Left lung (tissue), 10 donors: Measurements from ENCODE around the gene PASK. TPM values are rescaled to one million over a fixed set of nuclear protein-coding genes. Genes with fewer than 3 reads are reported as not detected.

ENCODE experiments used
- ATAC-seq: fragments of 200-7000 bp; cut with Tn5 transposase; one replicate; pipeline ENCODE4 v1.9.1; 2020; ENCODE audit warnings: moderate library complexity
- DNase-seq, 4 donors: peaks; one replicate each; pipeline ENCODE4 v3.0.0-alpha.2; 2013 to 2020
- H3K27ac ChIP-seq, 2 donors: fragments of 200-600 bp; sonication (generic) in 1 of 2; one replicate each; pipeline versions ENCODE4 v1.5.0 to v1.8.0; 2020 to 2021
- H3K27me3 ChIP-seq, 2 donors: fragments of 200-600 bp; sonication (generic) in 1 of 2; one replicate each; pipeline versions ENCODE4 v1.5.0 to v1.8.0; 2020 to 2021
- H3K36me3 ChIP-seq, 2 donors: fragments of 200-600 bp; sonication (generic) in 1 of 2; one replicate each; pipeline versions ENCODE4 v1.5.0 to v1.8.0; 2020 to 2021
- H3K4me1 ChIP-seq, 2 donors: fragments of 200-600 bp; one replicate each; pipeline ENCODE4 v1.8.0; 2021
- H3K4me3 ChIP-seq, 2 donors: fragments of 200-600 bp; sonication (generic) in 1 of 2; one replicate each; pipeline versions ENCODE4 v1.5.0 to v1.8.0; 2020 to 2021; ENCODE audit warnings: mild to moderate bottlenecking in 1 of 2
- H3K9me3 ChIP-seq, 2 donors: fragments of 200-600 bp; sonication (generic) in 1 of 2; one replicate each; pipeline versions ENCODE4 v1.5.0 to v1.8.0; 2020 to 2021
- intact Hi-C, 2 donors: fragments of 100-400 bp; cut with DNase I; formaldehyde crosslinking; loops; one replicate each; pipeline versions ENCODE4 v1.11.2 to v1.14.2; 2022
- polyA plus RNA-seq, 6 donors: library from polyadenylated mRNA; unstranded; fragments of 120-200 nt; gene quantifications; one replicate each; pipeline ENCODE4 v1.2.1, GENCODE V29; 2013; ENCODE audit not compliant: insufficient read length in 6 of 6
- total RNA-seq, 2 donors: library from RNA; stranded (reverse); fragmentation: NEBNext Ultra II Directional; extraction: Animal tissue kit (Norgen Biotek cat#: 25700); gene quantifications; one replicate each; pipeline ENCODE4 v1.2.1, GENCODE V29; 2021
- TF ChIP-seq, protein P1 (sequence below), 2 donors: fragments of 200-600 bp; sonication (generic) in 1 of 2; IDR thresholded peaks; one replicate each; pipeline versions ENCODE4 v1.5.0 to v1.8.0; 2021; ENCODE audit warnings: antibody characterized with exemption in 2 of 2
- donor health status: DM: no; HTN: yes; CAD: no.
- donor health status: DM: no; HTN: no; CAD: no.

The PASK gene
- total and polyA plus RNA-seq, 8 donors: 12.7 to 24.8 (median 21.0) TPM

GRCh38 chr2:241185961-241186360 is 36.7 kb upstream of the PASK start:
- Histone ChIP-seq H3K4me3 (no peak overlapping the region), H3K27ac (no peak overlapping the region), H3K9me3 (no peaks in the 10 kb centered on the region), H3K36me3 (peaks cover 0 to 30% of the 10 kb centered on the region in 2 donors), H3K4me1 (no peaks in the 10 kb centered on the region), H3K27me3 (no peaks in the 10 kb centered on the region)
- DNase-seq (no peak), ATAC-seq (no peak)
- intact Hi-C loops: no loop called here
- TF ChIP-seq, protein P1, sequence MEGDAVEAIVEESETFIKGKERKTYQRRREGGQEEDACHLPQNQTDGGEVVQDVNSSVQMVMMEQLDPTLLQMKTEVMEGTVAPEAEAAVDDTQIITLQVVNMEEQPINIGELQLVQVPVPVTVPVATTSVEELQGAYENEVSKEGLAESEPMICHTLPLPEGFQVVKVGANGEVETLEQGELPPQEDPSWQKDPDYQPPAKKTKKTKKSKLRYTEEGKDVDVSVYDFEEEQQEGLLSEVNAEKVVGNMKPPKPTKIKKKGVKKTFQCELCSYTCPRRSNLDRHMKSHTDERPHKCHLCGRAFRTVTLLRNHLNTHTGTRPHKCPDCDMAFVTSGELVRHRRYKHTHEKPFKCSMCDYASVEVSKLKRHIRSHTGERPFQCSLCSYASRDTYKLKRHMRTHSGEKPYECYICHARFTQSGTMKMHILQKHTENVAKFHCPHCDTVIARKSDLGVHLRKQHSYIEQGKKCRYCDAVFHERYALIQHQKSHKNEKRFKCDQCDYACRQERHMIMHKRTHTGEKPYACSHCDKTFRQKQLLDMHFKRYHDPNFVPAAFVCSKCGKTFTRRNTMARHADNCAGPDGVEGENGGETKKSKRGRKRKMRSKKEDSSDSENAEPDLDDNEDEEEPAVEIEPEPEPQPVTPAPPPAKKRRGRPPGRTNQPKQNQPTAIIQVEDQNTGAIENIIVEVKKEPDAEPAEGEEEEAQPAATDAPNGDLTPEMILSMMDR (IDR thresholded peaks at IDR 0.05): no peak

DNA sequence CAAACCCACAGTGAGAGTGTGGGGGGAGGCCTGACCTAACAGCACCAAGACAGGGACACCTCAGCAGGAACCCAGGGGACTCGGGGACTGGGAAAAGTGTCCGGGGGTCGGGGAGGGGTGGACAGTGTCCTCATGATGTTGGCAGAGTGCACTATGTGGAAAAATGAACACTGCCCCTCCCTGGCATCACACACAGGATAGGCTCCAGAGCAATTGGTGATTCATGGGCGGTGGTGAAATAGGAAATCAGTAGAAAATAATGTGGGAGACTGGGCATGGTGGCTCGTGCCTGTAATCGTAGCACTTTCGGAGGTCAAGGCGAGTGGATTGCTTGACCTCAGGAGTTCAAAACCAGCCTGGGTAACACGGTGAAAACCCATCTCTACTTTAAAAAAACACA is 35.6 kb upstream of the PASK start:
- intact Hi-C loops: no loop called here
- H3K9me3 ChIP-seq: no peaks in the 10 kb centered on the region
- DNase-seq (no peak), ATAC-seq (no peak)
- peaks cover 0 to 40% of the 10 kb centered on the region in 2 donors for H3K36me3 ChIP-seq
- H3K4me1 ChIP-seq: no peaks in the 10 kb centered on the region
- TF ChIP-seq, protein P1 (IDR thresholded peaks at IDR 0.05): no peak
- H3K27ac ChIP-seq: no peak overlapping the region
- no peak overlapping the region for H3K4me3 ChIP-seq
- H3K27me3 ChIP-seq: no peaks in the 10 kb centered on the region

DNA sequence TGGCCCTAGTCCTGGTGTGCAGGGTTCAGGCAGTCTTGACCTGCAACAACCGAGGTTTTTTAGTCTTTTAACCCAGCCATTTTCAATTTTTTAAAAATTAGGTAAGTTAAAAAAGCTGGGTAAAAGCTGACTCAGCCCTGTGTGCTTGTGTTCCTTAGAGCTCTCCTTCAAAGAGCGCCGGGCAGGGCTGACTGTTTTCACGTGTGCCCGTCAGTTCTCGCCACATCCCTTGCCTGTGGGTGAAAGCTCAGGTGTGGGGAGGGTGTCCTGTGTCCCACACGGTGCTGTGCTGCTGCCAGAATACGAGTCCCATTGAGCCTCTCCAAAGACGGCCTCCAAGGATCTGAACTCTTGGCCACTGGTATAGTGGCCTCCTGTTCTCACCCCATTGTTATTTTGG is 33.9 kb upstream of the PASK start:
- Histone ChIP-seq H3K4me1 (no peaks in the 10 kb centered on the region), H3K4me3 (no peak overlapping the region), H3K27ac (no peak overlapping the region), H3K9me3 (no peaks in the 10 kb centered on the region), H3K27me3 (no peaks in the 10 kb centered on the region), H3K36me3 (peaks cover 0 to 54% of the 10 kb centered on the region in 2 donors)
- ATAC-seq (no peak), DNase-seq (no peak)
- TF ChIP-seq, protein P1 (IDR thresholded peaks at IDR 0.05): no peak
- intact Hi-C loops: no loop called here

GRCh38 chr2:241182531-241183133 is 33.4 kb upstream of the PASK start:
- Histone ChIP-seq H3K4me3 (no peak overlapping the region), H3K36me3 (peaks cover 0 to 60% of the 10 kb centered on the region in 2 donors), H3K9me3 (no peaks in the 10 kb centered on the region), H3K27me3 (no peaks in the 10 kb centered on the region), H3K4me1 (no peaks in the 10 kb centered on the region), H3K27ac (no peak overlapping the region)
- DNase-seq (peak in 1 of 4 donors; percentile 53), ATAC-seq (no peak)
- intact Hi-C loops: no loop called here
- TF ChIP-seq, protein P1 (IDR thresholded peaks at IDR 0.05): no peak

DNA sequence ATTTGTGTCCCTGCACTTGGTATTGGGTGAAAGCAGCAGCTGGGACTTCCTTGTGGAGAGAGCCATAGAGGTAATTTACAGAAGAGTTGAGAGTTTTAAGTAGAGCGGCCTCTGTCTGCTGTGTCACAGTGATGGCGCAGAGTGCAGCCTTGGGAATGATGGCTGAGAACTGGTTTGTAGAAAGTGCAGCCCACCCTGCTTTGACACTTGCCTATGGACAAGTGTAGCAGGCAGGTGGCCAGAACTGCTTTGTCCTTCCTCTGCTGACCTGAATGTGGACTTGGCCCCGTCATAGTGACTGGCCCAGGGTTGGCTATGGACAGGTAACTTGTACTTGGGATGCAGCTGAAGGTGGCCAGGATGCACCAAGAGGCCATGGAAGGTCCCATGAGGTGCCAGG is 32.9 kb upstream of the PASK start:
- TF ChIP-seq, protein P1 (IDR thresholded peaks at IDR 0.05): no peak
- intact Hi-C loops: no loop called here
- H3K36me3 ChIP-seq: peaks cover 0 to 65% of the 10 kb centered on the region in 2 donors
- no peaks in the 10 kb centered on the region for H3K9me3 ChIP-seq
- H3K27ac ChIP-seq: no peak overlapping the region
- H3K4me3 ChIP-seq: no peak overlapping the region
- no peaks in the 10 kb centered on the region for H3K27me3 ChIP-seq
- ATAC-seq (no peak), DNase-seq (peak in 1 of 4 donors; percentile 24)
- H3K4me1 ChIP-seq: no peaks in the 10 kb centered on the region
